GM10847 (cell line): ENCODE measurements around the gene WNT9B.
A peak's percentile ranks its signal among the peaks of the same experiment; 100 is the strongest.

ENCODE experiments used
- POLR2A ChIP-seq: IDR thresholded peaks from 2 replicates; pipeline ENCODE4 v1.6.1; 2011; ENCODE audit not compliant: insufficient read length; ENCODE audit errors: extremely low read depth

The WNT9B gene

DNA sequence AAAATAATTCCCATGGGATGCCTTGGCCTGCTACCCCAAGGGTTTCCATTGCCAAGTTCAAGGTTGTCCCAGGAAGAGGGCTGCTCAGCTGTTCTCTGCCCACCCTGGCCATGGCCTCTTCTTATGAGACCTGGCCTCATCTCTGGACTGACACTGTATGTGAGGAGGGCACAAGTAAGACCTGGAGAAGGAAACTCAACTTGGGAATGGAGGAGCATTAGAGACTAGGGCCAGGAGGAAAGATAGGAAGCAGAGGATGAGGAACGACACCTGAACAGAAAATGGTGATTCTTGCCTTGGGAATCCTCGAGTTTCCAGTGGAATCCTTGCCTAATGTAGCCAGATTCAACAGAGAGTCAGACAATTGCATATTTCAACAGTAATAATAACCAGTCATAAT, 47.0 kb downstream of the WNT9B start:
- no peak for TF ChIP-seq POLR2A

- no peak for TF ChIP-seq POLR2A
Observed at GRCh38 chr17:46898860-46899259, 47.5 kb downstream of the WNT9B start.

- no peak for TF ChIP-seq POLR2A
Observed at GRCh38 chr17:46901291-46901690, 49.9 kb downstream of the WNT9B start.

- TF ChIP-seq POLR2A = no peak
Observed at GRCh38 chr17:46903762-46904672, 52.6 kb downstream of the WNT9B start.

DNA sequence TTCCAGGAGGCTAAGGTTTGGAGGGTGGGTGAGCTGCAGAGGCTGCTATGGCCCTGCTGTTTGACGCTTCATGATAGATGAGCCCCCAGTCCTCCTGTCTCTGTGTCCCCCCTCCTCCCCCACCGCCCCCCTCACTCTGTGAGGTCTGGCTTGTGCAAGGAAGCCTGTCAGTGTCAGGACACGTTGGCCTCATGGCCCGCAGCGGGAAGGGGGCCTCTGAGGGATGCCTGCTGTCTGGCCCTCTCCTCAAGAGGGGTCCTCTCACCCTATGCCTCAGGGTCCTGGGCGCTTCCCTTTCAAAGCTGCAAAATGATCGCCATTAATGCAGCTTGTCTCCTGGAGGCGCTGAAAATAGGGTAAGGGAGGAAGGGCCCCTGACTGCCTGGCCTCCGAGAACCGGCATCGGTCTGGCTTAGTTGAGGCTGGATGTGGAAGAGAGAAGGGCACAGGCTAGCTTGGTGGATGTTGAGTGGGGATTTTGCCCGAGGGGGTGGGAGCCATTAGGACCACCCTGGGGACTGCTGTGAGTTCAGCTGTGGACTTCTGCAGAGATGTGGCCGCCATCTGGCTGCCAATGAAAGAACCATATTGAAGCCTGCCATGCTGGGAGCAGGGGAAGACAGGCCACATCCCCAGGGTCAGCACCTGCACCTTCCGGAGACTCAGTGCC, 56.8 kb downstream of the WNT9B start:
- no peak for TF ChIP-seq POLR2A

DNA sequence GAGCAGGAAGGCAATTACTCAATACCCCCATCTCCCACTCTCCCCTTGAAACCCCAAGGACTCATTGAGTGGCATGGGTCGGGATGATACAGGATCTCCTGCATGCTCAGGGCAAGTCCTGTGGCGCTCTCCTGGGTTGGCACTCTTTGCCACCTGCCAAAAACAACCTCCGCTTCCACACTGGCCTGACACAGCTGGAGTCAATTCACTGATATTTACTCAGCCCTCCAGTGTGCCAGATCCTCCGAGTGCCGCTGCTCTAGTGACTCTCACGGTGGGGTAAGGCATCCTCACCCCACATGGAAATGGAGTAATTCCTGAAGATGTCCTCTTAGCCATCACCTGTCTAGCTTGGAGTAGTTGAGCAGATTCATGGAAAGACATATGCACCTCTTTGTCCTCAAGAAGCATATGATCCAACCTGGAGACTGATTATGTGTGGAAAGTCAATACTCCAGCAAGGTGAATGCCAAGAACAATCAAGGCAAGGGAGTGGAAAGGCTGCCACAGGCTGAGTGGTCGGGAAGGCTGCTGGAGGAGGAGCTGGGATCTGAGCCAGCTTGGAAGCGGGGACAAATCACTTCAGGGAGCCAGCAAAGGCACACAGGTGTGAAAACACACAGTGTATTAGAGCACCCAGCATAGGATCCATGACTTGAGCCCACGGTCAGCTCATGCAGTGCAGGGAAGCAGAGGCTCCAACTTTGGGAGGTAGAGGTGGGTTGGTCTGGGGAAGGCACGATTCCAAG, 59.0 kb downstream of the WNT9B start:
- no peak for TF ChIP-seq POLR2A

DNA sequence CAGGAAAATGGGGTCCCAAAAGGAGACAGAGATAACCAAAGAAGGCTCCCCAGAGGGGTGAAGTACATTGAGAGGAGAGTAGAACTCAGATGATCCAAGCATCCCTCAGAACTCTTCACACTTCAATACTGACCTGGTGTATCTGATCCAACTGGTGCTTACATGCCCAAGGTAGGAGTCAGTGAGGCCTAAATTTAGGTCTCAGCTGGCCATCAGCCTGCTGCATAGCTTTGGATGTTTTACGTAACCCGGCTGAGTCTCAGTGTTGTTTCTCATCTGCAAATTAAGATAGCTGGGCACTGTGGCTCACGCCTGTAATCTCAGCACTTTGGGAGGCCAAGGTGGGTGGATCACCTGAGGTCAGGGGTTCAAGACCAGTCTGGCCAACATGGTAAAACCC, 59.9 kb downstream of the WNT9B start:
- TF ChIP-seq POLR2A = no peak

- TF ChIP-seq POLR2A = no peak
Observed at GRCh38 chr17:46915596-46915995, 64.2 kb downstream of the WNT9B start.

DNA sequence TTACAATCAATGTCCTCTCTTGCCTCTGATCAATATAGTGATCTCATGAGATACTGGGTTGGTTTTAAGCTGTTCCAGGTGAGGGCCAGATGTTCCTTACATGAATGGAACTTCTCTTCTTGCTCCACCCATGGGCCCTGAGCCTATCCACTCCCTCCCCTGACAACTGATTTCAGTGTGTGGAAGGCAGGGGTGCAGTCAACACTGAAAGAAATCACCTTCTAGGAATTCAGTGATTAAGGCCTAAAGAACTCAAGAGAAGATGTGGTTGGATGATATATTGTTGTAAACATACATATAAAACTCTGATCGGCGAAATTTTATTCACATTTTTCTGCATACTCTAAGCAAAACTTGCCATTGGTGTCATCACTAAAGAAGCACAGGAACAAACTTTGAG, 64.8 kb downstream of the WNT9B start:
- no peak for TF ChIP-seq POLR2A

GRCh38 chr17:46916623-46917022, 65.2 kb downstream of the WNT9B start:
- no peak for TF ChIP-seq POLR2A

GRCh38 chr17:46917041-46917440, 65.7 kb downstream of the WNT9B start:
- TF ChIP-seq POLR2A = no peak

DNA sequence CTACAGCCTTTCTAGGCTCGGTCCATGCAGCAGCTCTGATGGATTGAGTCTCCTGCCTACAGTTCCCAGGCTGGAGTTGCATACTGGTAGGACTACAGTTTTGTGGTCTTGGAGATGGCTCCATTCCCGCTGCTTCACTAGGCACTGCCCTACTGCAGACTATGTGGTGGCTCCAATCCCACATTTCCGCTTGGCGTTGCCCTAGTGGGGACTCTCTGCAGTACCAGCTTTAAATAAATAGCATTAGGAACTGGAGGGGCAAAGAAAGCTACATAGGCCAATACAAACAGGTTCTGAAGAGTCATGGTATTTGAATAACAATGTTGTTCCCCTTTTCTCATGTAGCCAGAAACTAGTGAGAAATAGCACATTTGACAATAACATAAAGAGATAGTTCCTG, 66.1 kb downstream of the WNT9B start:
- TF ChIP-seq POLR2A = no peak

GRCh38 chr17:46922487-46922803, 71.1 kb downstream of the WNT9B start:
- TF ChIP-seq POLR2A = no peak

DNA sequence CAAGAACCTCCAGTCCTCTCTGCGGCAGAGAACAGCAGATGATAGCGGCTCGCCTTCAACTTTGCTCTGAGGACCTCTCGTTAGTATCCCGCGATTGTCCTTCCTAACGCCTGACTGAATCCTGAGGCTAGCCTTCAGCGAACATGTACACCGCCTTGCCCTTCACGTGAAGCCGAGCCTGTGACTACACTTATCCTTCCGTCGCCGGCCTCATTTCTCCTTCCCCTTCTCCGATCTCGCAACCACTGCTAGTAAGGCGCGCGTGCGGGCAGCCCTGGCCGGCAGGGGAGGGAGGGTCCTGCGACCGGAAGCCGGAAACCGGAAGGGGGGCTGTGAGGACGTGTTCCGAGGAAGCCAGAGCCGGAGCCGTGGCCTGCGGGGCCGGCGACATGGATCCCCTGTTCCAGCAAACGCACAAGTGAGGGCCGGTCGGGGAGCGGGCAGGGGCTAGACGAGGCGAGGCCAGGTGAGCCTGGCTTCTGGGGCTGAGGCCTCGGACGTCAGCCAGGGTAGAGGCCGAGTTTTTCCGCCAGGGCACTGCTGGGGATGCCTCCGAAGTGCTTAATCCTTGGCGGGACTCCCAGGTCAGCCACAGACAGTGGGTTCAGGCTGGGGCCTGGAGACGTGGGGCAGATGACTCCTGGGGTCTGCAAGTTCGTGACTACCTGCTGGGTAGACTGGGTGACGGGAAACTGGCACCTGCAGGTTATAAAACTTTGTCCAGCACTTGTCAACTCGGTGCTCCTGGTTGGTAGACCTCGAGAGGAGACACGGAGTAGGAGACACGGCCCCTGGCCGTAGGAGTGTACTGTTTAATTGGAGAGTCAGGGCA, 71.6 kb downstream of the WNT9B start, which contains the start of gene GOSR2:
TSS of gene GOSR2 (plus strand) at position 357 of the 832 bp plus-strand sequence. CDS start at position 390, 33 bp downstream.
- TF ChIP-seq POLR2A = peak; percentile 80

DNA sequence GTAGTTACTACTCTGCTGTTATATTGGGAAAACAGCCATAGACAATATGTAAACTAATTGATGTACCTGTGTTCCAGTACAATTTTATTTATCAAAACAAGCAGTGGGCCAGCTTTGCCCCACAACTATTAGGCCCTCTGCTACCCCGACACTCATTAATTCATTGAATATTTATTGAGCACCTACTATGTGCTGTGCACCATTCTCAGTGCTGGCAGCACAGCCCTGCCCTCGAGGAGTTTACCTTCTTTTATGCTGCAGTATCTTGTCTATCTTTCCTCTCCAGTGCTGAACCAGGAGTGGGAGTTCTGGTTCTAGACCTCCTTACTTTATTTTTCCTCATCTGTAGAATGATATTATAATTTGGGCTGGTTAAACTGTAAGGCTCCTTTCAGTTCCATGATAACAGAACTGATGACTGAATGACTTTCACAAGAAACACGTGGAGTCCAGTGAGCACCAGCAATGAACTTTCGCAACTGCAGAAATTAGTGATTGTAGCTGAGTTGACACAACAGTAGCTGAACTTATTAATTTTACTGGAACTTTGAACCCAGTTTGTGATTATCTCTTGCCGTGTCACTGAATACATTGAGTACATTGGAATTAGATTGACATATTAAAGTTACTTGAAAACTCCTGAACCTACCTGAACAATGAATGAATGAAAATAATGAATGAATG, 73.9 kb downstream of the WNT9B start:
- no peak for TF ChIP-seq POLR2A
